Kidney epithelial cell (primary cell): ENCODE results near the gene CCT3. TPM values are rescaled to one million over a fixed set of nuclear protein-coding genes. Genes with fewer than 3 reads are reported as not detected.

ENCODE experiments used
- DNase-seq: peaks from one replicate; pipeline ENCODE4 v3.0.0-alpha.2; 2010; ENCODE audit warnings: low read depth
- H3K27me3 ChIP-seq: 2 replicates; pipeline ENCODE4 v1.6.0; 2011; ENCODE audit warnings: low read length; ENCODE audit not compliant: control insufficient read depth, insufficient read depth
- H3K36me3 ChIP-seq: 2 replicates; pipeline ENCODE4 v1.5.1; 2011; ENCODE audit warnings: low read length; ENCODE audit not compliant: control insufficient read depth, insufficient read depth
- H3K4me3 ChIP-seq: 2 replicates; pipeline ENCODE4 v1.5.1; 2011; ENCODE audit warnings: low read depth, mild to moderate bottlenecking, control low read depth, low read length
- total RNA-seq: library from RNA; depleted of rRNA; stranded (reverse); fragments of >200 nt; gene quantifications from 2 replicates; pipeline ENCODE4 v1.2.3, GENCODE V29; 2015
- TF ChIP-seq, protein P1 (sequence below): IDR thresholded peaks from 2 replicates; pipeline ENCODE4 v1.5.1; 2011; ENCODE audit warnings: mild to moderate bottlenecking, moderate library complexity, low read length, control low read depth, inconsistent platforms; ENCODE audit not compliant: insufficient read depth, poor library complexity, severe bottlenecking

CCT3 gene
- total RNA-seq, 1 donor from 2014 or later, result 303 TPM

GRCh38 chr1:156305215-156305614, 32.9 kb downstream of the CCT3 start:
- DNase-seq, result no peak
- no peaks in the 10 kb centered on the region for H3K27me3 ChIP-seq
- TF ChIP-seq, protein P1, sequence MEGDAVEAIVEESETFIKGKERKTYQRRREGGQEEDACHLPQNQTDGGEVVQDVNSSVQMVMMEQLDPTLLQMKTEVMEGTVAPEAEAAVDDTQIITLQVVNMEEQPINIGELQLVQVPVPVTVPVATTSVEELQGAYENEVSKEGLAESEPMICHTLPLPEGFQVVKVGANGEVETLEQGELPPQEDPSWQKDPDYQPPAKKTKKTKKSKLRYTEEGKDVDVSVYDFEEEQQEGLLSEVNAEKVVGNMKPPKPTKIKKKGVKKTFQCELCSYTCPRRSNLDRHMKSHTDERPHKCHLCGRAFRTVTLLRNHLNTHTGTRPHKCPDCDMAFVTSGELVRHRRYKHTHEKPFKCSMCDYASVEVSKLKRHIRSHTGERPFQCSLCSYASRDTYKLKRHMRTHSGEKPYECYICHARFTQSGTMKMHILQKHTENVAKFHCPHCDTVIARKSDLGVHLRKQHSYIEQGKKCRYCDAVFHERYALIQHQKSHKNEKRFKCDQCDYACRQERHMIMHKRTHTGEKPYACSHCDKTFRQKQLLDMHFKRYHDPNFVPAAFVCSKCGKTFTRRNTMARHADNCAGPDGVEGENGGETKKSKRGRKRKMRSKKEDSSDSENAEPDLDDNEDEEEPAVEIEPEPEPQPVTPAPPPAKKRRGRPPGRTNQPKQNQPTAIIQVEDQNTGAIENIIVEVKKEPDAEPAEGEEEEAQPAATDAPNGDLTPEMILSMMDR, result no peak
- peaks cover 3% of the 10 kb centered on the region for H3K36me3 ChIP-seq
- H3K4me3 ChIP-seq, result no peak overlapping the region

DNA sequence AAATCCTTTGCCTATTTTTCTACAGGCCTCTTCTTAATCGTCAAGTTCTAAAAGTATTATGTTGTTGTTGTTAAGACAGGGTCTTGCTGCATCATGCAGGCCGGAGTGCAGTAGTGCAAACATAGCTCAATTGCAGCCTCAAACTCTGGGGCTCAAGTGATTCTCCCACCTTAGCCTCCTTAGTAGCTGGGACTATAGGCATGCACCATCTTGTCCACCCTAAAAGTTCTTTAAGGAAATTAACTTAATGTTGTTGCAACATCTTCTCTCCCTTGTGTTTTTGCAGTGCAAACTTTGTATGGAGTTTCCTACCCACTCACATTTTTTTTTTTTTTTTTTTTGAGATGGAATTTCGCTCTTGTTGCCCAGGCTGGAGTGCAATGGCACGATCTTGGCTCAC, 34.9 kb downstream of the CCT3 start:
- no peaks in the 10 kb centered on the region for H3K27me3 ChIP-seq
- H3K4me3 ChIP-seq, result no peak overlapping the region
- no peak for DNase-seq
- H3K36me3 ChIP-seq, result peaks cover 2% of the 10 kb centered on the region
- TF ChIP-seq, protein P1, result no peak

GRCh38 chr1:156298852-156299357, 39.2 kb downstream of the CCT3 start, which contains the start of gene VHLL:
TSS of gene VHLL (minus strand) at chr1:156299307. CDS start at chr1:156299189, 118 bp downstream.
- H3K4me3 ChIP-seq, result no peak within 1 kb of the TSS
- TF ChIP-seq, protein P1, result no peak
- no peaks in the 10 kb centered on the region for H3K27me3 ChIP-seq
- H3K36me3 ChIP-seq, result no peaks in the 10 kb centered on the region
- no peak for DNase-seq

DNA sequence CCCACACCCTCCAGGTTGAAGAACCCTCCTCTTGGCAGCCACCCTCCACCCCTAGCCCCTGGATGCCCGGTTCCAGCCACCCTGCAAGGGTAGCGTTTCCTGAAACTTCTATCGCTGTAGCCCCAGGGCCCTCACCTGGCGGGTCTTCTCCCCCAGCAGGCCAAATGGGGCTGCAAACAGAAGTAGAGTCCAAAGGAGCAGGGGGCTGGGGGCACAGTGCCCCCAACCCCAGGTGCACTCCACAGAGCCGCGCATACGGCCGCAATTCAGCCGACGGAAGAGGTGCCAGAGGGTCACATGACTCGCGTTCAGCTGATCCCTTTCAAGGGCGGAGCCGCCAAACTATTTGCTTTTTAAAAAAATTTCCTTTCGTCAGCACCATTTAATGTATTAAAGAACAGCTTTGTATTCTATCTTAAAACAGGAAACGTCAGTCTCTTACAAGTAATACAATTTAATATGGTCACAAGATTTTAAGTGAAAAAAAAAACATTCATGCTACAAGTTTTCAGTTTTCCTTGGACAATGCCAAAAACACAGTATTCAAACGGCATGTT, 42.6 kb downstream of the CCT3 start, which contains the start of gene GLMP:
GLMP (minus strand) TSS at position 289 of the 557 bp plus-strand sequence; CDS start at position 255, 34 bp downstream.
- H3K4me3 ChIP-seq, result peak within 1 kb of the TSS; percentile 60
- TF ChIP-seq, protein P1, result no peak
- no peak for DNase-seq
- no peaks in the 10 kb centered on the region for H3K27me3 ChIP-seq
- H3K36me3 ChIP-seq, result no peaks in the 10 kb centered on the region

DNA sequence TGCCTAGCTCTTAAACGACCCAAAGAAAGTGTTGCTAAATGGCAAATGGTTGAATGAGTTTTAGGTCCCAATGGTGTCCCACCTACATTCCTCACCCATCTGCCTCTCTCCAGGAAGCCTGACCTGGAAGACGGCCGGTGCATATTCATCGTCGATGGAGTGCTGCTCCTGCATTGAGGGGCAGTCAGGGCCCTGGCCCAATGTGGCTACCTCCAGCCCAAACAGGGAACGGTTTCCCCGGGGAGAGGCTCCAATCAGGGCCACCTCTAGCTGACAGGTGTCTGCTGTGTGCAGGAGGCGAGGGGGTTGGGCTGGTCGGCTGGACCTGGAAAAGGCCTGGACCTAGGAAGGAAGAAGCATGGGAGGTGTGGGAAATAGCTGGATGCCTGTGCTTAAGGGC, 44.2 kb downstream of the CCT3 start:
- Histone ChIP-seq H3K4me3 (no peak overlapping the region), H3K27me3 (no peaks in the 10 kb centered on the region), H3K36me3 (no peaks in the 10 kb centered on the region)
- no peak for DNase-seq
- TF ChIP-seq, protein P1, result no peak

GRCh38 chr1:156293098-156293434, 45.0 kb downstream of the CCT3 start:
- Histone ChIP-seq H3K4me3 (no peak overlapping the region), H3K27me3 (no peaks in the 10 kb centered on the region), H3K36me3 (no peaks in the 10 kb centered on the region)
- TF ChIP-seq, protein P1, result no peak
- DNase-seq, result no peak
